SW 1271 (cell line): ENCODE measurements around the gene BCO1.

Experiments used
- DNase-seq, 2 experiments: peaks; one replicate each; lab custom pipeline; 2025; lab: John Stamatoyannopoulos, UW

Gene BCO1

DNA sequence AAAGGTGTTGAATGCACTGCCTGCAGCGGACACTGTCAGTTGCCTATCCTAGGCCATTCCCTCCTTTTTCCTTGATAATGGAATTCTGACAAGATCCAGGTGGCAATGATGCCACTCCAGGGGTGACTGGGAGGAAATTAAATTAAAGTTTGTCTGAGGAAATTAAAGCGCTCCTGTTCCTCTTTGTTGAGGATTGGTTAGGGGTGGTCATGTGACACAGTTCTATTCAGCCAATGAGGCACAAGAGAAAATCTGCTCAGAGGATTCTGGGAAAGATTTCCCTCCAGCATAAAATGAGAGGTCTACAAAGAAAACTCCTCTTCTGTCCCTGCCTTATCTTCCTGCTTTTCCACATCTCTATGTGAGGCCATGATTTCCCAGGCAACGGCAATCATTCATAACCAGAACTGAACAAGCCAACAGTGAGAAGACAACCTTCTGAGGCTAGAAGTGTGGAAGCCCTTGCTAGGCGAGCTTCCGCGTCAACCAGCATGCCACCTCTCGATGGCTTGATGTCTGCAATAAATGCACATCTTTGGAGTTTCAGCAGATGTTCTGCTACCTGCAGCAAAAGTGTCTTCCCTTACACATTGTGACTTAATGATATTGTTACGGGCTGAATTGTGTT lies 5.6 kb upstream of the BCO1 start:
- DNase-seq = no peak

DNA sequence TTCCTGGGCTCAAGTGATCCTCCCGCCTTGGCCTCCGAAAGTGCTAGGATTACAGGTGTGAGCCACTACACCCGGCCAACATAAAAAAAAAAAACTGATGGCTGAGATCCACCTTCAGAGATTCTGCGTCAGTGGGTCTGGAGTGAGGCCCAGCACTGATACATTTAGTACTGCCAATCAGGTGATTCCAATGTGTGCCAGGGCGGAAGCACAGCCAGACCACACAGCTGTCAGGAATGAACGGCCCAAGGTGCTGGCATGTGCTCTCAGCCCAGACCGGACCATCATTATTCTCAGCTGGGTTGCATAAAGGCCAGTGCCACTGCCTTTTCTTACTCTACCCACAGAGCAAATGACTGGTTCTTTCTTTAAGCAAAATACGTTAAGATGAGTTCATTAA lies 1.2 kb upstream of the BCO1 start:
- no peak for DNase-seq

DNA sequence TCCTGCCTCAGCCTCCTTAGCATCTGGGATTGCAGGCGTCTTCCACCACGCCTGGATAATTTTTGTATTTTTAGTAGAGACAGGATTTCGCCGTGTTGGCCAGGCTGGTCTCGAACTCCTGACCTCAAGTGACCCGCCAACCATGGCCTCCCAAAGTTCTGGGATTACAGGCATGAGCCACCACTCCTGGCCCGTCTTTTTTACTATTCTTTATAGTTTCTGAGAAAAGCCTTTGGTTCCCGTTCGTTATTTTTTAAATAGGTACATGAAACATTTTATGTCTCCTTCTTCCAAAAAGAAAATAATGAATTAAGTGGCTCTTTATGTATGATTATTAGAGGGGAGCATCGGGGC lies 570 bp upstream of the BCO1 start:
- no peak for DNase-seq

DNA sequence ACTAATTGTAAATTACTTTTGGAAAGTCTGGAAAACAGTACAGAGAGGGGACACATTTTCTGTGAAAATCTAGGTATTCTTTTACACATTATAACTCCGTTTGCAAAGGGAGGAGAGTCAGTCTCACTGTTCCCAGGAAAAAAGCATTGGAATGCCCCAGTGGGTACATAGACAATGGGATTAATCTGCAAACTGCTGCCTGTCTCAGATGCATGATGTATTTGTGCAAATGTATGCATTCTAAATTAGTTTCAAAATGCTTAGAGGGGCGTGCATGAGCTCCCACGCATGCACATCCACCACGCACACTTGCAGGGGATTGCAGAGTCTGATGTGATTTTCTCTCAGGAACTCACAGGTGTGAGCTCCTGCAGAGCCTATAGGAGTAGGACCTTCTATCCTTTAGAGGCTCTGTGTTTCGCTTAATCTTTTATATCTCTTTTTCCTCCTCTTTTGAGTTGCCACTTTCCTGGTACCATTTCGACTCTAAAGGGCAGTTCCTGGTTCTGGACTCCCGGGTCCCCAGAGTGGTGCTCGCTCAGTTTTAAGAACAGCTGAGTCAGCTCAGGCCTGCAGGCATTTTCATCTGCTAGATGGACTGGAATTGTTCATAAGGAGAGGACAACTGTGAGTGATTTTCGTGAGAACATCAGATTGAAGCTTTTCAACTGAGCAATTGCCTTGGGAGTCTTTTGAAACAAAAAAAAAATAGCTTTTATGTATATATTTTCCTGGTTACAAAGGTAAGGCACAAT lies 1.1 kb downstream of the BCO1 start:
- DNase-seq = no peak

DNA sequence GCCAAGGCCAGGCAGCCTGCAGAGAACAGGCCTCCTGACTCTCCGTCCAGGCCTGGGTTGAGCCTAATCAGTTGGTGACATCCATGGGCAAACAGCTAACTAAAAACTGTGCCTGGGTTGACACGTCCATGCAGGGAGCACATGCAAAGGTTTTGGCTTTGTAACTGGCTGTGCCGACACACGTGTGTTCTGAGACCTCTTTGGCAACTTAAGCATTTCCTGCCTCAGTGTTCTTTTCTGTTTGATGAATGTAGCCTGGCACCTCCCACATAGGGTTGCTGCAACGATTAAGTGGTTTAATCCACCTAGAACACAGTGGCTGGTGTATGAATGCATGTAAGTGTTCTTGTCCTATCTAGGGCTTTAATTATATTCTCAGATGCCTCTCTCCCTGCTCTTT lies 3.2 kb downstream of the BCO1 start:
- DNase-seq = no peak

DNA sequence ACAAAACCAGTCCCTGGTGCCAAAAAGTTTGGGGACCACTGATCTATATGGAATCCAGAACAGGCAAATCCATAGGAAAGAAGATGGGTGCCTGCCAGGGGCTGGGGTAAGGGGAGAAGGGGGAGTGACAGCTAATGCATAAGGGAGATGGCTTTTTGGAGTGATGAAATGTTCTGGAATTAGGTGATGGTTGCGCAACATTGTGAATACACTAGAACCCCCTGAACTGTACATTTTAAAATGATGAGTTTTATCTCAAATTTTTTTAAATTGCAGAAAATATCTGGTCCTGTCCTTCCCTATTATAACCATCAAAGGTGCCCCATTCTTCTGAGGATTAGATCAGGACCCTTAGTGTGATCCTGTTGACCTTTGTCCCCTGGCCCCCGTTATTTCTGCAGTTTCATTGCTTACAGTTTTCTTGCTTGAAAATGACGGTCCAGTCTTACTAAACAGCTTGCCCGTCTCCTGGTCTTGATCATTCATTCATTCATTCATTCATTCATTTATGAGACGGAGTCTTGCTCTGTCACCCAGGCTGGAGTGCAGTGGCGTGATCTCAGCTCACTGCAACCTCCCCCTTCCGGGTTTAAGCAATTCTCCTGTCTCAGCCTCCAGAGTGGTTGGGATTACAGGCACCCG lies 4.6 kb downstream of the BCO1 start:
- DNase-seq = no peak

DNA sequence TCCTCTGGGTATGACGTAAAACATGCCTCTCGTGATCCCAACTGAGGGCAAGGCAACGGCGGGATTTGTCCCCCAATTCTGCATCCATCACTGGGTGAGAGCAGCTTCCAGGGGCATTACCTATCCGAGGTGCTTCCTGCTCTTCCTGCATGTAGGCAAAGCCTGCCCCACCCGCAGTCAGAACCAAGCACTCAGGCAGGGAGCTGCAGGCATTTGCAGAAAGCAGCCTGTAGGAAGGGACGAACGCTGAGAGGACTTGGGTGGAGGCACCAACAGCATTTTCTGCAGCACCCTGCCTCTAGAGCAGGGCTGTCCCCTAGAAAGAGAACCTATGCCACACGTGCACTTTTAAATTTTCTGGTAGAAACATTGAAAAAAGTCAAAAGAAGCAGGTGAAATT lies 5.5 kb downstream of the BCO1 start:
- DNase-seq = no peak

DNA sequence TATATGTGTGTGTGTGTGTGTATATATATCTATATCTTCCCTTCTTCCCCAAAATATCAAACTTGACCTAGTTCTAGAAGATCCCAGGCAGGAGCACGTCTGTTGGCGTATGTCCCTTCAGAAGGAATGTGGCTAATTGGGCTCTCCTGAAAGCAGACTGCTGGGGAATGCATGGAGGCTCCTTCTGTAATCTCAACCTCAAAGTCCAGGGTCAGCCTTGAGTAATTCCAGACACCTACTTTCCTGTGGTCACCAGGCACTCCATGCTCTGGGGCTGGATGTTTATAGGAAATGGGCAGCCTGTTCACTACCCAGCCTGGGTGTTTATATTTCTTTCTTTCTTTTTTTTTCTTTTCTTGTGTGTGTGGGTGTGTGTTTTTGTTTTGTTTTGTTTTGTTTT lies 13.4 kb downstream of the BCO1 start:
- no peak for DNase-seq

DNA sequence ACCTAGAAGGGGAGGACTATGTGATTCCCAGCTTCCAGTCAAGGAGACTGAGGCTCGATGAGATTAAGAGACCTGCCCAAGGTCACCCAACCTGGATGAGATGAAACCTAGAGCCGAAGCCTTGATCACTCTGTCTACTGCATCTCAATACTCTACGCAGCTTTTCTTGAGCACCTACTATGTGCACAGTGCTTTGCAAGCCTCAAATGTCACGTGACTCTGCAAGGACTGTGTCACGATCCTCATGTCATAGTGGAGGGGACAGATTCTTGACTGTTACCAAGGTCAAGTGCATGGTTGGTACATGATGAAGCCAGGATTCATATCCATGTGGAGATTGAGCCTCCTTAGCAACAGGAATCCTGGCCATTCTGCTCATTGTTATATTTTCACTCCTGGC lies 14.7 kb downstream of the BCO1 start:
- DNase-seq = no peak

DNA sequence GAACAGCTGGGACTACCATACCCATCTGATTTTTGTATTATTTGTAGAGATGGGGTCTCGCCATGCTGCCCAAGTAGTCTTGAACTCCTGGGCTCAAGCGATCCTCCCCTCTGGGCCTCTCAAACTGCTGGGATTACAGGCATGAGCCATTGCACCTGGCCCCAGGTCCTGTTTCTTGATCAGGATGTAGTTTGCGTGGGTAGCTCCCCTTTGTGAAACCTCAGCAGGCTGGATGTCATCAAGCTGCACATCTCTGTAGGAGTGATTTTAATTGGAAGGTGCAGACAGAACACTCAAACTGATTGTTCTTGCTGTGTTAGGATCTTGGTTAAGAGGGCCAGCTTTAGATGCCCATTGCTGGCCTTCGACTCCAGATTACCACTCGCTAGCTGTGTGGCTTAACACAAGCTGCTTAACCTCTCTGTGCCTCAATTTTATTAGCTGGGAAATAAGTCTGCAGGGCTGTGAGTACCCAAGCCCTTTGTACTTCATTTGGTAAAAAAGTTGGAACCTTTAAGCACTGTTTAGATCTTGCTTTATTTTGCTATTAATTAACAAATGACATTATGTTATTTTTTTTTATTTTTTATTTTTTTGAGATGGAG lies 16.5 kb downstream of the BCO1 start:
- DNase-seq = no peak

DNA sequence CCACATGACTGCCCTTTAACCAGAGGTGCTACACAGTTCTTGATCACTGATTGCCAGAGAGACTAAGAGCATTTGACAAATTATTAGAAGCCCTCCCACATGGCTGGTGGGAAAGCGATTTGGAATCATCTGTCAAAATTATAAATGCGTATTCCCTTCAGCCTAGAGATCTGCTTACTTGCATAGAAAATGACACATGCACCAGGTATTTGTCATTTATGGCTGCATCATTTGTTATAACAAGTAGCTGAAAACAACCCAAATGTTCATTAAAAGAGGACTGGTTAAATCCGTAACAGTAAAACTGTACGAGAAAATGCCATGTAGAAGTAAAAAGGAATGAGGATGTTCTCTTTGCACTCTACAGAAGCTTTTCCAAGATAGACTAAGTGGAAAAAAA lies 21.4 kb downstream of the BCO1 start:
- DNase-seq = no peak

DNA sequence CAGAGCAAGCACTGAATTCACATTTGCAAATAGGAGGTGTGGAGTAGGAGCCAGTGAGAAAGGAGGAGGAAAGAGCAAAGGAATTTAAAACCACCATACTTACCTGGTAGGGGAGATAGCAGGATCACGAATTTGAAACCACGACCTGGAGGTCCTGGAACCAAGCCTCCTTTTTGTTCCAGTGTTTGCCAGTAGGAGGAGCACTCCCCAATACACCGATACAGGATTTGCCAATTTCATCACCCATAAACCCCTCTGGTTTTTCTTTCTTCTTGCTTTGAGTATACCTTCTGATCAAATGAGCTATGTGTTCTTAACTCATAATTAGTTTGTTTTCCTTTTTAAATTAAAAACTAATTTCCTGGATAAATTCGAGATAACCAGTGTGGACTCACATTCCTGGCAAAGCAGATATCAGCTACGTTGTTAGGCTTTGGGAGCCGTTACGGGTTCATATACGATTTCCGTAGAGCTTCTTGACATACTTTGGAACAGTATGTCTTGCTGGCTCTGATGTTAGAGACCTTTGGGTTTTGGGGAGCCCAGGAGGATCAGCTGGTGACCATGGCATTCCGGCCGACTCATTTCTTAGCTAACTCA lies 22.7 kb downstream of the BCO1 start:
- DNase-seq = peak in 1 of 2 experiments; percentile 6

DNA sequence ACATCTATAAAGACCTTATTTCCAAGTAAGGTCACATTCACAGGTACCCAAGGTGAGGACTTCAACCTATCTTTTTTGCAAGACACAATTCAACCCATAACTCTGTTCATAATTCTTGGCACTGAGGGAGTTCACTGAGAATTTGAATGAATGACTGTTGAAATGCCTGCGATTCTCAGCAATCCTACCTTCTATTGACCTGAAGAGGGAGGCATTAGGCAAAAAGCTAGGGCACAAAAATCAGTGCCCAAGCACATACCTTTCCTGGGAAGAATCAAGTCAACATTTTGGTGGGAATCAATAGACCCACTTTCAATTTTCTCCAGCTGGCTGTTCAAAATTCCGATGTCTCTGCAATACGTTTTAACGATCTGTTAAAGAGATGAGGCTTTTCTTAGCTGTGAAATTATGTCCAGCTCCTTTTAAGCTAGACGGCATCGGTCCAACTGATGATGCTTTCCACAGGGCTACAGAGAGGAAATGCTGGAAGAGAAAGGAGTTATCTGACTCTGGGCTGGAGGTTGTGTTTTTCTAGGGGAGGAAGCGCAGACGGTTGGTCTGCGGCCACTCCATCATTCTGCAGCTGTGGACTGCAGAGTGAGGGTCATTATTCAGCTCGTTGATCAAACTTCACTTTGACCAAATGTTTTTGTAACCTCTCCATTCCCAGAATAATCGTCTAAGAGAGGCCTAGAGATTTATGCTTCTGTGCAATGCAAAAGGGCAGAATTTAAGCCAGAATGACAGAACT lies 25.2 kb downstream of the BCO1 start:
- DNase-seq = no peak

DNA sequence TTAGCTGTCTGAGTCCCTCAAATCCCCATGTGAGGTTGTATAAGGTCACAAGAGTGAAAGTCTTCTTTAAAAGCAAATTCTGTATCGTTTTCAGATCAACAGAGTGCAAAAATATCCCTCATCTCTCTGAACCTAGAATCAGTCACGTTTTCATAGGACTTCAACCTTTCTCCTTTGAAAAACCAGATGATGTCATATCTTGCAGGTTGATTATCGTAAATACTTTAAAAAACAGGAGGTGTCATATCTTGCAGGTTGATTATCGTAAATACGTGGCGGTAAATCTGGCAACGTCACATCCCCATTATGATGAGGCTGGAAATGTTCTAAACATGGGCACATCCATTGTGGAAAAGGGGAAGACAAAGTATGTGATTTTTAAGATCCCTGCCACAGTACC lies 25.9 kb downstream of the BCO1 start:
- no peak for DNase-seq

DNA sequence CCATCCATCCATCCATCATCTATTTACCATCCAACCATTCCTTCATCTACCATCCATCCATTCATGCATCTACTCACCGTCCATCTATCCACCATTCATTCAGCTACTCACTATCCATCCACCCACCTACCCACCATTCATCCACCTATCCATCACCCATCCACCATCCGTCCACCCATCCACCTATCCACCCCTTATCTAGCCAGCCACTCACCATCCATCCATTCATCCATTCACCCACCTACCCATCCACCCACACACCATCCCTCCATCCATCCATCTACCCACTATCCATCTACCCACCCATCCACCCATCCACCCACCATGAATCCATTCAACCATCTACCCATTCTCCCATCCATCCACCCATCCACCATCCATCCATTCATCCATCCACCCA lies 26.6 kb downstream of the BCO1 start:
- no peak for DNase-seq

DNA sequence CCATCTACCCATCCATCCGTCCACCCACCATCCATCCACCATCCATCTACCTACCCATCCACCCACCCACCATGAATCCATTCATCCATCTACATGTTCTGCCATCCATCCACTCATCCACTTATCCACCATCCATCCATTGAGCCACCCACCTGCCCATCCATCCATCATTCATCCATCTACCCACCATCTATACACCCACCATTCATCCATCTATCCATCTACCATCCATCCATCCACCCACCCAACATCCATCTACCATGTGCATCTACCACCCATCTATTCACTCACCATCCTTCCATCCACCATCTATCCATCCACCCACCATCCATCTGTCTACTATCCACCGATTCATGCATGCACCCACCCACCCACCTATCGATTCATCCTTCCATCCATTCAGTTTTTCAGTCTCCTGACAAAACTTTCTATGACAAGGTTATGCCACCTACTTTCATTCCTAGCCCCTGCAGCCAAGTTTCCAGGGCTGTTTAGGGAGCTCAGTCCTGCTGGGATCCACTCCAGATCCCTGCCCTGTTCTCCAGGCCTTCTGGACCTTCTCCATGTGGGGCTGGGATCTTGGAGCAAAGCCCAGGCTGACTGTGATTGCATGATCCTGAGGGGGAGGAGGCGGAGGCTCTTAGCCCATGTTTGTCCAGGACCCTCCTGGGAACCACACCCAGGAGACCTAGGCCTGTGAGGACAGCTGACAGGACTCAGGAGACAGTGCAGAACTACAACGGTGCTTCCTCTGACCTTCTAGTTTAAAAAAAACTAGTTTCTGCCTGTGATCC lies 27.4 kb downstream of the BCO1 start:
- no peak for DNase-seq

DNA sequence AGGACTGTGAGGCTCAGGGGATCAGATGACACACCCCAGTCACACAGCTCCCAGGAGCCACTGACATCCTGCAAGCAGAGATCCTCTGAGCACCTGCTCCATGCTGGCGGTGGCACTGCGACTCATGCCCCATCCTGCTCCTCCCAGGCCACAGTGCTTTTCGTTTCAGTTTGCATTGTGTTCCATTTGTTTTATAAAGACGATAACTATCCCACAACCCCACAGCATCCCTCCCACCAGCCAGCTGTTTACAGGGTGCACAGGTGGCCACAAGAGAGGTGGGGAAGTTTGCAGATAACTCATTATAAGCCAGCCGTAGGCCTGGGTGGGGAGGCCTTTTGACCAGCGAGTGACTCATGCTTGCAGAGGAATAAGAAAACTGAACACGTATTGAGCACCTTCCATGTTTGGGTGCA lies 28.2 kb downstream of the BCO1 start:
- no peak for DNase-seq

DNA sequence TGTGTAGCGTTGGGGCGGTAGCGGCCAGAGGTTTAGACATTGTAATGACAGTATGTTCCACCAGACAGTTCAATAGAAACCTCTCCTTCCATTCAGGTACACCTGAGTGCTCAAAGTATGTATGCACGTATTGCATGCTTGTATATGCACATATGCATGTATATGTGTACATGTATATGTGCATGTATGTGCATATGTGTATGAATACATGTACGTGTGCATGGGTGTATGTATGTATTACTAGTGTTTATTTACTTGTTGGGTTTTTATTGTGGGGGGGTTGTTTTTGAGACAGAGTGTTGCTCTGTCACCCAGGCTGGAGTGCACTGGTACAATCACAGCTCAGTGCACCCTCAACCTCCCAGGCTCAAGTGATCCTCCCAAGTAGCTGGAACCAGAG lies 30.0 kb downstream of the BCO1 start:
- no peak for DNase-seq

DNA sequence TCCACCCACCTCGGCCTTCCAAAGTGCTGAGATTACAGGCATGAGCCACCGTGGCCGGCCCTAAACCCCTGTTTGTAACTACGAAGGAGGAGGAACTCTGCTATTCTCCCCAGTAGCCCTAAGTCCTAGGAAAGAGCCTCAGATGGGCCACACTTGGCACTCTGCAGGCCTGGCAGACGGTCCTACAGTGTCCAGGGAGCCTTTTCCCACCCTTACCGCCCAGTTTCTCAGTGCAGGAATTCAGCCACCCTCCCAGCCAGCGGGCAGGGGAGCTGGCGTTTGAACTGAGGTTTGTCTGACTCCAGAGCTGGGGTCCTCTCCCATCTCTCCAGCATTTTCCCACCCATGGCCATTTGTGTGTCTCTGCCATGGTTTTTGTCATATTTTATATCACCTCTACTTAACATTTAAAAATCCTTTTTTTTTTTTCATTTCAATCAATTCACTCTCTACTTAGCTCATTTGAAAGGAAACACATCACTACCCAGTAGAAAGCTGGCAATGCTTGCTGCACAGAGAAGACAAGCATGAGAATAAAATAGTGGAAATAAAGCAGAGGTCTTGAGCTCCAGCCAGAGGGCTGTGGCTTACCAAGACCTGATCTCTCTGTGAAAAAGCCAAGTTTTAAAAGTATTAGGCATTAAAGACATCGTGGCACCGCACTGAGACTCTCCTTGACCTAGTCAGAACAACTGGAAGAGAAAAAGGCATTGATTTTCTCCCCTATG lies 34.9 kb downstream of the BCO1 start:
- no peak for DNase-seq

DNA sequence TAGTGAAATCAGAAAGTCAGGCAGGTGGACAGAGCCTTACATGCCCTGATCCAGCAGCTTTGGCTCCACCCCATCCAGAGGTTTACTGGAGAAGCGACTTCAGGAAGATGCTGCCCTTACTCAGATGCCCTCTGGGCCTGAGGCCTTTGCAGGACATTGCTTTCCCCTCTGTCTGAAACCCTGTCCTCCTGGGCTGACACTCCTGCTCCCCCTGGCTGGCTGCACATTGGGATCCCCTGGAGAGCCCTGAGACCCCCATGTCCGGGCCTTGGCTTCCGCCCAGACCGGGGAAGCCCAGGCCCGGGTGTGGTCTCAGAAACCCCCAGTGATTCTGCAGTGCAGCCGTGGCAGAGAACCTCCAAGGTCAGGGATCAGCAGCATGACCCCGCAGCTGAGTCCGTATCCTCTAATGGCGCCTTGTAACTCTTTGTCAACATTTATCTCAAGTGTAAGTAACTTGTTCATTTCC lies 36.6 kb downstream of the BCO1 start:
- DNase-seq = no peak
